Inflammatory macrophage treated with lipopolysaccharide for 1 hour (primary cell): ENCODE data around the gene HHEX.
"Not testable (repeated sequence)": the region's sequence is repeated elsewhere in the genome, so short reads cannot be mapped to it uniquely, and the experiment has no call there.

ENCODE experiments used
- DNase-seq, 2 donors: peaks; one replicate each; pipeline ENCODE4 v3.0.0-alpha.2; 2020 to 2022

The HHEX gene

DNA sequence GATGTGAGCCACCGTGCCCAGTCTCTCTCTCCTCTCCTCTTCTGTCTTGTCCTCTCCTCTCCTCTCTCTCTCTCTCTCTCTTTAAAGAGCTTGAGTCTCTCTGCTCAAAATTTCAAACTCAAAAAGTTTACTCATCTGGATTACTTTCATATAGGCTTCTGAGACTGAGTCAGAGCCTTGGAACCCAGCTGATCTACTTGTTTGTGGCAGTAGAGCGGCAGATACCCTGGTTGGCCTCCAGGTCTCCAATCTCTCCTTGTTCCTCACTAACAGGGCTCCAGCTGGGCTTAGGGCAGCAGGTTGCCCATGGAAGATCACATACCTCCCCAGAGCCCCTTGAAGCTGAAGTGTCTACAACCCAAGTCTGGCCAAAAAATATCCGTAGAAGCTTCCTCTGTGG lies 51.0 kb downstream of the HHEX start:
- no peak for DNase-seq

DNA sequence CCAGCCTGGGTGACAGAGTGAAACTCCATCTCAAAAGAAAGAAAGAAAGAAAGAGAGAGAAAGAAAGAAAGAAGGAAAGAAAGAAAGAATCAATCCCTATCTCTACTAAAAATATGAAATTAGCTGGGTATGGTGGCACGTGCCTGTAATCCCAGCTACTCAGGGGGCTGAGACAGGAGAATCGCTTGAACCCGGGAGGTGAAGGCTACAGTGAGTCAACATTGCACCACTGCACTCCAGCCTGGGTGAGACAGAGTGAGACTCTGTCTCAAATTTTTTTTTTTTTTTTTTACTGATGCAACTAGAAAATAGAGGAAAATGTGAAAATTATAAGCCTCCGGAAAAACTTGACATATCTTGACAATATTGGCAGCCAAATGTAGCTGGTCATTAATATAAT lies 52.0 kb downstream of the HHEX start:
- not testable (repeated sequence) for DNase-seq

DNA sequence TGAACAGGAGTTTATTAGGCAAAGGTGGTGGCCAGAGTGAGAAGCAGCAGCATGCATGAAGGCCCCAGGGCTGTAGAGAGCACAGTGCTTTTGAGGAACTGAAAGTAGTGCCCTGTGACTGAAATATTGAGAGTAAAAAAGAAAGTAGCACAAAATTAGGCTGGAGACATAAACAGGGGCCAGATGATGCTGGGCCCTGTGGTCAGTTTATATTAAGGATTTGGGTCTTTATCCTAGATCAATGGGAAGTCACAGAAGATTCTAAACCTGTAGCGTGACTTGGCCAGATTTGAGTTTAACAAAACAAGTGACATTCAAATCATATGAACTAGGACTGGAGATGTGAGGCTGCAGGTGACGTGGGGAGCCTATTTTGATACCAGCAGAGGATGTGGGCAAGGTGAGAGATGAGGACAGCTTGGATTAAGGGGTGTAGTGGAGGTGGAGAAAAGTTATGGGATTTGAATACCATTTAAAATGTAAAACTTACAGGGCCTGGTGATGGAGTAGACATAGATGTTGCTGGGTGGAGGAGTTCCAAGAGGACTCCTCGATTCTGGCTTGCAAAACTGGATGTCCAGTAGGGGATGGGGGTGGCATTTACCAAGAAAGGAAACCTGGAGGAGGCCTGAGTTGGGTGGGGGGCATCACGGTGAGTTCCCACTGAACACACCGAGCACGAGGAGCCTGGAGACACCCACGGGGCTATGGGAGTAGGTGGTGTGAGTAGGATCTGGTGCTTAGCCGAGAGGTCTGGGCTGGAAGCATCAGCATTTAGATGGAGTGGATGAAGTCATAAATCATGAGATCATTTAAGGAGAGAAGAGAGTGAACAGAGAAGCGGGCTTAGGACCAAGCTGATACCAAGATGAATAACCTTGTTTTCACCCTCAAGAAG lies 52.8 kb downstream of the HHEX start:
- DNase-seq: peak; percentile 60 to 68
